HEK293 (cell line): Measurements from ENCODE around the gene DNAJA3.

ENCODE experiments used
- CTCF ChIA-PET: fragments of 350-600 bp; formaldehyde crosslinking; extraction: SDS; loops from one replicate; lab custom pipeline; 2021; ENCODE audit warnings: antibody characterized with exemption; lab: Yijun Ruan, JAX
- POLR2A ChIA-PET: fragments of 300-600 bp; formaldehyde crosslinking; extraction: SDS; loops from one replicate; lab custom pipeline; 2020; ENCODE audit warnings: antibody characterized with exemption, inconsistent platforms; lab: Yijun Ruan, JAX
- H3K27ac ChIP-seq: fragments of 200-500 bp; sonication (Bioruptor generic); 2 replicates; pipeline ENCODE4 v1.5.1; 2014; ENCODE audit warnings: low read depth, low read length, control low read depth, inconsistent platforms; ENCODE audit errors: extremely low read depth
- H3K36me3 ChIP-seq, 2 experiments: fragments of 200-500 bp in 1 of 2; sonication (Bioruptor generic) in 1 of 2; 1 replicate in 1 of 2; 2 replicates in 1 of 2; pipeline ENCODE4 v1.5.1; 2014 to 2017; ENCODE audit warnings: inconsistent platforms in 2 of 2, low read length in 2 of 2; ENCODE audit not compliant: control insufficient read depth in 2 of 2, insufficient read depth in 1 of 2
- H3K4me1 ChIP-seq: fragments of 200-500 bp; sonication (Bioruptor generic); 2 replicates; pipeline ENCODE4 v1.5.1; 2014; ENCODE audit warnings: mild to moderate bottlenecking, low read length, inconsistent platforms; ENCODE audit not compliant: control insufficient read depth, insufficient read depth
- H3K4me3 ChIP-seq: 2 replicates; pipeline ENCODE4 v1.5.1; 2011; ENCODE audit warnings: low read depth, mild to moderate bottlenecking, control low read depth, low read length, moderate library complexity
- H3K9me3 ChIP-seq: fragments of 200-500 bp; sonication (Bioruptor generic); 2 replicates; pipeline ENCODE4 v1.5.1; 2014; ENCODE audit warnings: low read depth, low read length, inconsistent platforms; ENCODE audit not compliant: control insufficient read depth, insufficient read depth
- GFI1B ChIP-seq: fragments of 450-650 bp; formaldehyde crosslinking; IDR thresholded peaks from 2 replicates; pipeline ENCODE4 v1.5.1; 2016; ENCODE audit warnings: missing biosample characterization, missing genetic modification characterization
- GLIS1 ChIP-seq: fragments of 450-650 bp; formaldehyde crosslinking; IDR thresholded peaks from 2 replicates; pipeline ENCODE4 v1.5.1; 2016; ENCODE audit warnings: missing biosample characterization, missing genetic modification characterization
- HOXC10 ChIP-seq: sonication (generic); formaldehyde crosslinking; IDR thresholded peaks from 2 replicates; pipeline ENCODE4 v1.8.1; 2023; ENCODE audit warnings: mild to moderate bottlenecking, missing genetic modification reagents
- KLF16 ChIP-seq: fragments of 450-650 bp; formaldehyde crosslinking; IDR thresholded peaks from 2 replicates; pipeline ENCODE4 v1.5.1; 2017; ENCODE audit warnings: missing biosample characterization, missing genetic modification characterization
- MYNN ChIP-seq: fragments of 450-650 bp; formaldehyde crosslinking; IDR thresholded peaks from 2 replicates; pipeline ENCODE4 v1.5.1; 2016; ENCODE audit warnings: missing biosample characterization, missing genetic modification characterization, borderline replicate concordance
- OSR2 ChIP-seq: fragments of 450-650 bp; formaldehyde crosslinking; IDR thresholded peaks from 2 replicates; pipeline ENCODE4 v1.5.1; 2016; ENCODE audit warnings: missing biosample characterization, missing genetic modification characterization
- PRDM1 ChIP-seq: fragments of 450-650 bp; formaldehyde crosslinking; IDR thresholded peaks from 2 replicates; pipeline ENCODE4; 2016; ENCODE audit warnings: missing biosample characterization, missing genetic modification characterization
- RBAK ChIP-seq: fragments of 450-650 bp; formaldehyde crosslinking; IDR thresholded peaks from 2 replicates; pipeline ENCODE4 v1.5.1; 2016; ENCODE audit warnings: missing biosample characterization, missing genetic modification characterization
- SALL2 ChIP-seq: fragments of 450-650 bp; formaldehyde crosslinking; IDR thresholded peaks from 2 replicates; pipeline ENCODE4 v1.5.0; 2017; ENCODE audit warnings: missing biosample characterization, mild to moderate bottlenecking, missing genetic modification characterization, borderline replicate concordance
- SETDB1 ChIP-seq: IDR thresholded peaks from one replicate; pipeline ENCODE4 v1.6.1; 2017; ENCODE audit warnings: mild to moderate bottlenecking, low read length, moderate library complexity, mixed read lengths; ENCODE audit not compliant: insufficient read length
- YY1 ChIP-seq: fragments of 450-650 bp; formaldehyde crosslinking; IDR thresholded peaks from 2 replicates; pipeline ENCODE4 v1.5.1; 2018; ENCODE audit warnings: missing biosample characterization, missing genetic modification characterization
- ZBTB1 ChIP-seq: fragments of 450-650 bp; formaldehyde crosslinking; IDR thresholded peaks from 2 replicates; pipeline ENCODE4 v1.5.1; 2016; ENCODE audit warnings: missing biosample characterization, missing genetic modification characterization
- ZBTB17 ChIP-seq: fragments of 450-650 bp; formaldehyde crosslinking; IDR thresholded peaks from 2 replicates; pipeline ENCODE4 v1.5.1; 2016; ENCODE audit warnings: missing biosample characterization, missing genetic modification characterization
- ZIC2 ChIP-seq: fragments of 450-650 bp; formaldehyde crosslinking; IDR thresholded peaks from 2 replicates; pipeline ENCODE4 v1.5.1; 2016; ENCODE audit warnings: missing biosample characterization, missing genetic modification characterization
- ZNF146 ChIP-seq: fragments of 450-650 bp; formaldehyde crosslinking; IDR thresholded peaks from 2 replicates; pipeline ENCODE4 v1.5.1; 2016; ENCODE audit warnings: missing biosample characterization, missing genetic modification characterization
- ZNF184 ChIP-seq: fragments of 450-650 bp; IDR thresholded peaks from 2 replicates; pipeline ENCODE4 v1.5.1; 2018; ENCODE audit warnings: missing biosample characterization, mild to moderate bottlenecking, missing genetic modification characterization
- ZNF274 ChIP-seq, 2 experiments: fragments of 200-500 bp in 1 of 2; fragments of 450-650 bp in 1 of 2; sonication (Bioruptor generic) in 1 of 2; formaldehyde crosslinking in 1 of 2; IDR thresholded peaks; 2 replicates each; pipeline versions ENCODE4 v1.5.1 to v1.6.1; 2014 to 2016; ENCODE audit warnings: borderline replicate concordance in 1 of 2, inconsistent platforms in 1 of 2, low read length in 1 of 2, missing biosample characterization in 1 of 2, missing genetic modification characterization in 1 of 2
- ZNF302 ChIP-seq: fragments of 450-650 bp; formaldehyde crosslinking; IDR thresholded peaks from 2 replicates; pipeline ENCODE4 v1.5.1; 2016; ENCODE audit warnings: missing biosample characterization, missing genetic modification characterization, low read depth
- ZNF341 ChIP-seq: fragments of 450-650 bp; formaldehyde crosslinking; IDR thresholded peaks from 2 replicates; pipeline ENCODE4; 2016; ENCODE audit warnings: low read depth, missing biosample characterization, missing genetic modification characterization
- ZNF549 ChIP-seq: fragments of 450-650 bp; IDR thresholded peaks from 2 replicates; pipeline ENCODE4 v1.5.1; 2018; ENCODE audit warnings: missing biosample characterization, missing genetic modification characterization, mild to moderate bottlenecking, inconsistent platforms, moderate library complexity
- ZNF621 ChIP-seq: fragments of 450-650 bp; formaldehyde crosslinking; IDR thresholded peaks from 2 replicates; pipeline ENCODE4 v1.5.1; 2017; ENCODE audit warnings: missing biosample characterization, missing genetic modification characterization
- ZNF785 ChIP-seq: fragments of 450-650 bp; formaldehyde crosslinking; IDR thresholded peaks from 2 replicates; pipeline ENCODE4 v1.5.1; 2016; ENCODE audit warnings: missing biosample characterization, missing genetic modification characterization
- ZNF792 ChIP-seq: fragments of 450-650 bp; formaldehyde crosslinking; IDR thresholded peaks from 2 replicates; pipeline ENCODE4 v1.5.1; 2016; ENCODE audit warnings: missing biosample characterization, missing genetic modification characterization
- TF ChIP-seq, protein P1 (sequence below): IDR thresholded peaks from 2 replicates; pipeline ENCODE4 v1.6.1; 2011; ENCODE audit warnings: mild to moderate bottlenecking, low read depth, low read length, borderline replicate concordance
- TF ChIP-seq, protein P2 (sequence below): fragments of 450-650 bp; IDR thresholded peaks from 2 replicates; pipeline ENCODE4 v1.5.1; 2018; ENCODE audit warnings: missing biosample characterization, missing genetic modification characterization

DNAJA3 gene

DNA sequence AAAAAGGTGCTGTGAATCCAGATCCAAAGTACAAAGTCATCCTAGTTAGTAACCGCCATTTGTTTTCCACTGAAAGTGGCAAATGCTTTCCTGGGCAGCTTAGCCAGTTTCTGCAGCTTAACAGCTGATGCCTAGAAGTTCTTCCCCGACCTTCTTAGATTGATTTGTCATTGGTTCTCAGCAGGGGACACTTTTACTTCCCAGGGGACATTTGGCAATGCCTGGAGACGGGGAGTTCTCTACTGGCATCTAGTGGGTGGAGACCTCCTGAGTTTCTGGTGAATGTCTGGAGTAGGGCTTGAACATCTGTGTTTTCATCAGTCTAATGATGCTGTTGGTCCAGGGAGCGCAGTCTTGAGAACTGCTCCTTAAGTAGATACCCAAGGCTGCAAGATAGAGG is 7.6 kb downstream of the DNAJA3 start:
- CTCF ChIA-PET: no interaction called here
- Histone ChIP-seq H3K27ac (no peak overlapping the region), H3K36me3 (peaks cover 36 to 68% of the 10 kb centered on the region in 2 experiments; a peak in 2 of 3 replicates), H3K4me1 (no peaks in the 10 kb centered on the region), H3K9me3 (no peaks in the 10 kb centered on the region), H3K4me3 (no peak overlapping the region)
- TF ChIP-seq ZNF549 (tag by site-specific recombination): no peak
- TF ChIP-seq OSR2 (tag by site-specific recombination): no peak
- TF ChIP-seq HOXC10 (CRISPR knock-in tag): no peak
- TF ChIP-seq ZNF621 (tag by site-specific recombination): no peak
- TF ChIP-seq ZBTB17 (tag by site-specific recombination): no peak
- no peak for TF ChIP-seq GFI1B (tag by site-specific recombination)
- TF ChIP-seq GLIS1 (tag by site-specific recombination): peak; percentile 71
- POLR2A ChIA-PET: interaction anchor here (0.6 kb wide), 1 partner anchor 16 kb away, joined by 3 read pairs; no protein-coding TSS in a partner anchor

GRCh38 chr16:4433914-4434787 is 8.5 kb downstream of the DNAJA3 start:
- Histone ChIP-seq H3K4me3 (no peak overlapping the region), H3K36me3 (peaks cover 41 to 69% of the 10 kb centered on the region in 2 experiments), H3K27ac (no peak overlapping the region), H3K9me3 (no peaks in the 10 kb centered on the region), H3K4me1 (no peaks in the 10 kb centered on the region)
- ChIA-PET CTCF (interaction anchor here (0.6 to 0.7 kb wide), 2 partner anchors 64 to 73 kb away, joined by 4 to 5 read pairs; no protein-coding TSS in a partner anchor), POLR2A (no interaction called here)
- TF ChIP-seq KLF16 (tag by site-specific recombination) (no peak), ZIC2 (tag by site-specific recombination) (no peak), ZNF146 (tag by site-specific recombination) (no peak), ZNF785 (tag by site-specific recombination) (no peak)

DNA sequence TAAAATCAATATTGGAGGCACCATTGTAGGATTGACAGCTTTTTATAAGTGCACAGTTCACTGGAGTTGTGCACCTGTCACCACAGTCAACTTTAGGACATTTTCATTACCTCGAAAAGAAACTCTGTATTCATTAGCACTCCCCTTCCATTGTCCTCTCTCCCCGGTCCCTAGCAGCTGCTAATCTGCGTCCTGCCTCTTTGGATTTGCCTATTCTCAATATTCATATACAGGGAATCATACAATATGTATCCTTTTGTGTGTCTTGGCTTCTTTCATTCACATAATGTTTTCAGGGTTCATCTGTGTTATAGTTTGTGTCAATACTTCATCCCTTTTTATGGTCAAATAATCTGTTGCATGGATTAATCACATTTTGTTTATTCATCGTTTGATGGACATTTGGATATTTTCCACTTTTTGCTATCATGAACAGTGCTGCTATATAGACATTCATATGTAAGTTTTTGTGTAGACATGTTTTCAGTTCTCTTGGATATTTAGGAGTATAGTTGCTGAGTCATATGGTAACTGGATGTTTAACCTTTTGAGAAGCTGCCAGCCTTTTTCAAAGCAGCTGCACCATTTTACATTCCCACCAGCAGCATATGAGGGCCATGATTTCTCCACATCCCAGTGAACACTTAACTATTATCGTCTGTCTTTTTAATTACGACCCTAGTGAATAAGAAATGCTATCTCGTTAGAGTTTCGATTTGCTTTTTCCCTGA is 9.8 kb downstream of the DNAJA3 start:
- TF ChIP-seq SALL2 (tag by site-specific recombination) (no peak), ZNF621 (tag by site-specific recombination) (no peak), ZBTB1 (tag by site-specific recombination) (no peak), ZNF341 (tag by site-specific recombination) (no peak), RBAK (tag by site-specific recombination) (no peak), ZNF792 (no peak), ZNF184 (no peak), ZNF274 (IDR thresholded peaks at IDR 0.05; ENCODE audit: low read length) (no peak), ZNF274 (tag by site-specific recombination; IDR thresholded peaks at IDR 0.05; ENCODE audit: borderline replicate concordance) (no peak), MYNN (no peak), YY1 (tag by site-specific recombination) (no peak), SETDB1 (no peak), PRDM1 (tag by site-specific recombination) (no peak), ZNF302 (tag by site-specific recombination) (no peak), GLIS1 (tag by site-specific recombination) (no peak)
- TF ChIP-seq, protein P1, sequence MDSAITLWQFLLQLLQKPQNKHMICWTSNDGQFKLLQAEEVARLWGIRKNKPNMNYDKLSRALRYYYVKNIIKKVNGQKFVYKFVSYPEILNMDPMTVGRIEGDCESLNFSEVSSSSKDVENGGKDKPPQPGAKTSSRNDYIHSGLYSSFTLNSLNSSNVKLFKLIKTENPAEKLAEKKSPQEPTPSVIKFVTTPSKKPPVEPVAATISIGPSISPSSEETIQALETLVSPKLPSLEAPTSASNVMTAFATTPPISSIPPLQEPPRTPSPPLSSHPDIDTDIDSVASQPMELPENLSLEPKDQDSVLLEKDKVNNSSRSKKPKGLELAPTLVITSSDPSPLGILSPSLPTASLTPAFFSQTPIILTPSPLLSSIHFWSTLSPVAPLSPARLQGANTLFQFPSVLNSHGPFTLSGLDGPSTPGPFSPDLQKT: no peak
- TF ChIP-seq, protein P2, sequence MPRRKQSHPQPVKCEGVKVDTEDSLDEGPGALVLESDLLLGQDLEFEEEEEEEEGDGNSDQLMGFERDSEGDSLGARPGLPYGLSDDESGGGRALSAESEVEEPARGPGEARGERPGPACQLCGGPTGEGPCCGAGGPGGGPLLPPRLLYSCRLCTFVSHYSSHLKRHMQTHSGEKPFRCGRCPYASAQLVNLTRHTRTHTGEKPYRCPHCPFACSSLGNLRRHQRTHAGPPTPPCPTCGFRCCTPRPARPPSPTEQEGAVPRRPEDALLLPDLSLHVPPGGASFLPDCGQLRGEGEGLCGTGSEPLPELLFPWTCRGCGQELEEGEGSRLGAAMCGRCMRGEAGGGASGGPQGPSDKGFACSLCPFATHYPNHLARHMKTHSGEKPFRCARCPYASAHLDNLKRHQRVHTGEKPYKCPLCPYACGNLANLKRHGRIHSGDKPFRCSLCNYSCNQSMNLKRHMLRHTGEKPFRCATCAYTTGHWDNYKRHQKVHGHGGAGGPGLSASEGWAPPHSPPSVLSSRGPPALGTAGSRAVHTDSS (tag by site-specific recombination): no peak
- TF ChIP-seq, all 188 proteins: peak for 0
- no peaks in the 10 kb centered on the region for H3K9me3 ChIP-seq
- H3K4me1 ChIP-seq: no peaks in the 10 kb centered on the region
- peaks cover 48 to 75% of the 10 kb centered on the region in 2 experiments for H3K36me3 ChIP-seq
- no peak overlapping the region for H3K4me3 ChIP-seq
- no peak overlapping the region for H3K27ac ChIP-seq
- ChIA-PET CTCF (no interaction called here), POLR2A (no interaction called here)
